NCI-H748 treated with DMSO at 0.1 percent for 48 hours (cell line): ENCODE results near the gene RAB40C.

Experiments used
- DNase-seq: peaks from one replicate; lab custom pipeline; 2025; lab: John Stamatoyannopoulos, UW

The RAB40C gene

DNA sequence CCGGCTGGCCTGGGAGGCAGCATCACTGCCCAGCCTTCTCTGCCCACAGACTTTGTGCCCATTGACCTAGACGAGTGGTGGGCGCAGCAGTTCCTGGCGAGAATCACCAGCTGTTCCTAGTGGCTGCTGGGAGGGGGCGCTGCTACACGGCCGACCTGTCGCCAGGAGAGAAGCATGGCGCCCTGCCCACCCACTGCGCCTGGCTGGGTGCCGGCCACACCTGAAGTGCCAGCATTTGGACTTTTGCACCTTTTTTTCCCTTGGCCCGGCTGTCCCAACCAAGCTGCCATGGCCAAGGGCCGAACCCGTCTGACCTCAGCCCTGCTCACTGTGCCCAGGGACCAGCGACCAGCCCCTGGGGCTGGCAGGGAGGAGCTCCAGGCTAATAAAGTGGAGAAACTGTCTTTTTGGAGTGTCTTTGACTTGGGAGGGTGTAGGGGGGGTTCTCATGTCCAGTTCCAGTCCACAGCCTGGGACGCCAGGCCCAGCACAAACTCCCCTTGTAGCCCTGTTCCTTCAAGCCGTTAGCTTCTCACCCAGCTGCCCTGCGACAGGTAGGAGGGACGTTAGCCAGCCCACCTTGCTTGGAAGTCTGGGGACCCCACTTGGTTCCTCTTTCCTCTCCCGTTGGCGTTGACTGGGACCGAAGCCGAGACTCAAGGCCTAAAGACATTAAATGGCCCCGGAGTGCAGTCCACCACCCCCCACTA lies 58.4 kb downstream of the RAB40C start:
- DNase-seq, result no peak

DNA sequence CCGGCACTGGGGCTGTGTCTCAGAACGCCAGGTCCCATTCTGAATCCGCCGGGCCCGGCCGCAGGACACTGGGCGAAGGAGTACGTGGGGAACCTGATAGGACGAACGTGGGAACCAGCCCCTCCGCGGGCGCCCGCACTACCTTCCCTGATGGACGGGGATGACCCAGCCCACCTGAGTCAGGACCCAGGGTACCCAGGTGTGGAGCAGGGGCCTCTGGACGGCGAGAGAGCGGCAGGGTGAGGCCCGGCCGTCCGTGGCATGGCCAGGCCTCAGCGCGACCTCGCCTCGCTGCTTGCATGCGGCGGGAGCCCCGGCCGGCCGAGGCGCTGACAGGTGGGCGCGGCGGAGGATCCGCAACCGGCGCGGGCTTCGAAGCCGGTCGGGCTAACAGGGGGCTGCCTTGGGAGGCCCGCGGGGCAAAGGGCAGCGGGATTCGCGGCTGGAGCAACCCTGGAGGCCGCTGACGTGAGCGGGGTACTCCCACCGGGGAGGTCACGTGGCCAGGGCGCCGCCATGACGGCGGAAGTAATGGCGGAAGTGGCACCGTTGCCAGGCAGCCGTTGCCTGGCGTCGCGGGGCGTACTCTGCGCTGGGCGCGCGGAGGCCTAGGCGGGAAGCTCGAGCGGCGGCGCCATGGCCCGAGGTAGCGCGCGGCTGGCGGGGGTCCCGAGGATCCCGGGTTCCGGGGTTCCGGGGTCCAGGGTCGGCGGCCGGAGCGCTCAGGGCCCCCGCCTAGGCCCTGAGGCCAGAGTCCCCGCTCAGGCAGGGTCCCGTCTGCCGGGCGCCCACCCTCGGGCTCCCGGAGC lies 59.1 kb downstream of the RAB40C start, which contains the start of gene WDR90:
Gene WDR90, plus strand, starts transcription at position 585 of the 809 bp plus-strand sequence. Its CDS starts 52 bp downstream, at position 637.
- DNase-seq, result peak; percentile 39

DNA sequence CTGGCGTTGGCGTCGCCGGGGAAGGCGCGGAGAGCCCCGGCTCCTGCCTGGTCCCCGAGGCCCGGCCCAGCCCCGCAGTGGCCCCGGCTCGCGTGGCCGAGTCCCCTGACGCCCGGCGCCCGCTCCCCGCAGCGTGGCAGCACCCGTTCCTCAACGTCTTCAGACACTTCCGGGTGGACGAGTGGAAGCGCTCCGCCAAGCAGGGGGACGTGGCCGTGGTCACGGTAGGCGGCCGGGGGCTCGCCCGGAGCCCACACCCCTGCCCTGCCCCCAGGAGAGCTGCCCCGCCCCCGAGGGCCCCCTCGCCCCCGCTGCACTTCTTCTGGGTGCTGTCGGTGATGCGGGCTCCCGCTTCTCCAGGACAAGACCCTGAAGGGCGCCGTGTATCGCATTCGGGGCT lies 59.8 kb downstream of the RAB40C start:
- no peak for DNase-seq

DNA sequence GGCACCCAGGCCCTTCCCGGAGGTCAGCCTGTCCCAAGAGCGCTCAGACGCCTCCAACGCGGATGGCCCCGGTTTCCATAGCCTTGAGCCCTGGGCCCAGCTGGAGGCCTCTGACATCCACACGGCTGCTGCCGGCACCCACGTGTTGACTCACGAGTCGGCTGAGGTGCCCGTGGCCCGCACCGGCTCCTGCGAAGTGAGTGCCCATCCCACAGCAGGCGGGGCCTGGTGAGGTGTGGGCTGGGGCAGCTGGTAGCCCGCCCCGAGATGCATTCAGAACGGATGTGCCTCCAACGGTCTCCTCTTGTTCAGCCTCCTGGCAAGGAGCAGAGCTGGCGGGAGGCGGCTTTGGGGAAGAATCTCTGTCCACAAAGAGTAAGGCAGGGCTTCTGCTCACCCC lies 62.0 kb downstream of the RAB40C start:
- no peak for DNase-seq

DNA sequence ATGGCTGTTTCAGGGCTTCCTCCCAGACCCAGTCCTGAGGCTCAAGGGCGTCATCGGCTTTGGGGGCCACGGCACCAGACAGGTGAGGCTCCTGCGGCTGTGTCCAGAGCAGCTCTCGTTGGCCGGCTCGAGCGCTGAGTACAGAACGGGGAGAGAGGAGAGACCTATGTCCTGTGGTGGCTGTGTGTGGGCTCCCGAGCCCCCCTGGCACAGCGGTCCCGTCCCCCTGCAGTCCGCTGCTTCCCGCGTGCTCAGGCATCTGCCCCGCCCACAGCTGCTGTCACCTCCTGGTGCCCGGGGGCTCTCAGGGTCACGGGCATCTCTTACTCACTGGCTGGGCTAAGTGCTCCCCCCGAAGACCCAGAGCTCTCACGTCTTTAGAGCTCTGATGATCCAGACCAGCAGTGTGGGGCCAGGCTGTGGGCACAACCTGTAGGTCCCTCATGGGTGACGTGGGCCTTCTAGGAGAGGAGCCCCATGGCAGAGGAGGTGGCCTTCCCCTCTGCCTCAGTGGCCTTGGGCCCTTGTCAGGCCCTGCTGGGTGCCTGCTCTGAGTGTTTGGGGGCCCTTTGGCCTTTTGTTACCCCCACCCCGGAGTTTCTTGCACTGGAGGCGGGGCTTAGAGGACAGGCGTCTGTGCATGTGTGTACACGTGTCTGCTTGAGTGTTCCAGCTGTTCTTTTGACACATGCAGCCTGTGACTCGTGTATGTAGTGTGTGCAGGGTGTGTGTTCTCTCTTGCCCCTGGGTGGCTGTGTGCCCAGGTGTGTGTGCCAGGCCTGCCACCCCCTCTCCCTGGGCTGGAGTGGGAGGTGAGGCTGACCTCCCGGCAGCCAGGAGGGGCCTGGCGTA lies 62.8 kb downstream of the RAB40C start:
- no peak for DNase-seq

DNA sequence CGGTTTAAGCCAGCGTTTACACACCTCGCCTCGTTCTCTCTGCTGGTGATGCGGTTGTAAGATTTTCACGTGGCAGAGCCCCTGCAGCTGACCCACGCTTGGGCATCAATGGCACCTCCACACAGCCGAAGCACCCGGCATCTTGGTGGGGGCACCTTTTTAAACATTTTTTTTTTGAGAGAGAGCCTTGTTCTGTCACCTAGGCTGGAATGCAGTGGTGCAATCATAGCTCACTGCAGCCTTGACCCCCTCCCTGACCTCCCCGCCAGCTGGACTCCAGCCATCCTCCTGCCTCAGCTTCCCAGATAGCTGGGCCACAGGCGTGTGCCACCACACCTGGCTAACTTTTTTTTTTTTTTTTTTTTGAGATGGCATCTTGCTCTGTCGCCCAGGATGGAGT lies 64.2 kb downstream of the RAB40C start:
- no peak for DNase-seq

DNA sequence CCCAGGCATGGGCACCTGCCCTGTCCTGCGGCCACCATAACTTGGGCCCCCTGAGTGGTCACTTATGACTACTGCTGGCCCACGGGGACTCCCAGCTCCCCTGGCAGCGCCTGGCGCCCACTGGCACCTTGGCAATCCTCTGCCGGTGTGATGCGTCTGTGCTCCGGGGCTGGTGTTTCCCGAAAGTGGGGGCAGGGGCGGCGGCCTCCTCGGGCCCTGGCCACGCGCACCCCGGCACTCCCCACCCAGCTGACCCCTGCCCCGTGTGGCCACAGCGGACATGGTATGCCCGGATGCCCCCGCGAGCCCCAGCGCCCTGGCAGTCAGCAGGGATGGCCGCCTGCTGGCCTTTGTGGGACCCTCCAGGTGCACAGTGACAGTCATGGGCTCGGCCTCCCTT lies 67.6 kb downstream of the RAB40C start:
- no peak for DNase-seq

DNA sequence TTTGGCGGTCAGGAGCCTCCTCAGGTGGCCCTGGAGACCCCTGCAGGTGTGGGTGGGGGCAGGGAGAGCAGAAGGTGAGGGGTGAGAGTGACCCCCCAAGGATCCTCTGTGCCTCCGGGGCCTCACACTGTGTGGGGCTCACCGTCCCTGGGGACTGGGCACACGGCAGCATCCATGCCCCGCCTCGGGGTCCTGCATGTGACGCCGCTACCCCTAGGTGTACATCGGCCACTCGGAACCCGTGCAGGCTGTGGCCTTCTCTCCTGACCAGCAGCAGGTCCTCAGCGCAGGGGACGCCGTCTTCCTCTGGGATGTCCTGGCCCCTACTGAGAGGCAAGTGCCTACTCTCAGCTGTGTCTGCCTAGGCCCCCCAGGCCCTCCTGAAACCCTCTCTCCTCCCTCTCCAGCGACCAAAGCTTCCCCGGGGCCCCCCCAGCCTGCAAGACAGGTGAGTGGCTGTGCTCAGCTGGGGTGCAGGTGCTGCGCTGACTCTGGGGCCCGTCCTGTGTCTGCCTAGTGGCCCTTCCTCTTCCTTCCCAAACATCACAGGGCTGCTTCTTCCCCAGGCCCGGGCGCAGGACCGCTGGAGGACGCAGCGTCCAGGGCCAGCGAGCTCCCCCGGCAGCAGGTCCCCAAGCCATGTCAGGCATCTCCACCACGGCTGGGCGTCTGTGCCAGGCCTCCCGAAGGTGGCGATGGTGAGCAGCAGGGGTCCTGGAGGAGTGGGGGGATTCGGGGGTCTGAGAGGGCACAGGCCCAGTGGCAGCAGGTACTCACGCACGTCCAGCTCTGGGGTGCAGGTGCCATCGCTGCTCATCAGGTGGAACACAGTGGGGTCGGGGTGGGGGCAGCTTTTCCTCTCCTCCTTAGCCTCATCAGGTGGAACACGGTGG lies 69.1 kb downstream of the RAB40C start:
- no peak for DNase-seq

DNA sequence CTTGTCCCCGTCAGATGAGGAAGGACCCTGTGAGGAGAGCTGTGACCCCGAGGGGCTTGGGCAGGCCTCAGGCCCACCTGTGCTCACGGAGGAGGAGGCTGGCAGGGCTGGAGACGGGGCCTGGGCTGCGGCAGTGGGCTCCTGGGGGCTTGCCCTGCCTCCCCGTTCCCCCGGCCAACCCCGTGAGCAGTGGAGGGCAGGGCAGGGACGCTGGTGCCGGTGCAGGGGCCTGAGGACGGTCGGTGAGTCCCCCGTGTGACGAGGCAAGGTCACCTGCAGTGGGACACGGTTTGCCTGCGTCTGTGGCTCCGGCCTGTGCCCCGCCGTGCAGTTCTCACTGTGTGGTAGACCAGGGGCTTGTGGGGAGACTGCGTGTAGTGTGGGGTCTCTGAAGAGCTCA lies 69.8 kb downstream of the RAB40C start:
- no peak for DNase-seq

DNA sequence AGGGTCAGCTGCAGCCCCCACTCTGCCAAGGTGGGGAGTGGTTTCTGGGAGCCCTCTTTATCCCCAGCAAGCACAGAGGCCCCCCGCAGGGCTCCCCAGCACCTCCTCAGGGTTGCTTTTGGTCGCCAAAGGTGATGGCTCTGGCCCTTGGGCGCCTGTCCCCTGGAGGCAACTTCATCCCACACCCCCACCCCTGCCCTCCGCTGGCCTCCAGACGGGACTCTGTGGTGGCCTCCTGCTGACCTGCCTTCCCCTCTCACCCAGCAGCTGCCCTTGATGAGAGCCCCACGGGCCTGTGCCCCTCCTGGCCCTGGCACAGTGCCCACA lies 70.2 kb downstream of the RAB40C start:
- DNase-seq, result no peak

DNA sequence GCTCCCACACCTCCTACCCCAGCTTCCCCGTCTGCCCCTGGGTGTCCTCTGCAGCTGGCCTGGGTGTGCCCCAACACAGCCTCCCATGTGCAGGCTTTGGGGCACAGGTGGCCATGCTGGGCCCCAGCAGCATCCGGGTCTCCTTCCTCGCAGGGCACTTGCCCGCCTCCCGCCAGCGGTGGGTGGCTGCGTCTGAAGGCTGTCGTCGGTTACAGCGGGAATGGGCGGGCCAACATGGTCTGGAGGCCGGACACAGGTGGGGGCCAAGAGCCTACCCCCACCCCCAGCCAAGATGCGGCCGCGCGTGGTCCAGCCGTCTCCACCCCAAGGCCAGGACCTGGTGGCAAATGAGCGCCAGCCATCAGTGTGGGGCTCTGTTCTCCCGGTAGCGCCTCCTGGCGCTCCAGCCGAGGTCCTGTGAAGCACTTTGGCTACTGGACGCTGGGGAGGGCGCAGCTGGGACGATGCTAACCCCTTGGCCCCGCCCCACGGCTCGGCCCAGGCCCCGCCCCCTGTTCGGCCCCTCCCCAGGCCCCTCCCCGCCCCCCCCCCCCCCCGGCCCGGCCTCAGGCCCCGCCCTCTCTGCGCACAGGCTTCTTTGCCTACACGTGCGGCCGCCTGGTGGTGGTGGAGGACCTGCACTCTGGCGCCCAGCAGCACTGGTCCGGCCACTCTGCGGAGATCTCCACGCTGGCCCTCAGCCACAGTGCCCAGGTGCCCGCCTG lies 70.8 kb downstream of the RAB40C start:
- DNase-seq, result no peak

DNA sequence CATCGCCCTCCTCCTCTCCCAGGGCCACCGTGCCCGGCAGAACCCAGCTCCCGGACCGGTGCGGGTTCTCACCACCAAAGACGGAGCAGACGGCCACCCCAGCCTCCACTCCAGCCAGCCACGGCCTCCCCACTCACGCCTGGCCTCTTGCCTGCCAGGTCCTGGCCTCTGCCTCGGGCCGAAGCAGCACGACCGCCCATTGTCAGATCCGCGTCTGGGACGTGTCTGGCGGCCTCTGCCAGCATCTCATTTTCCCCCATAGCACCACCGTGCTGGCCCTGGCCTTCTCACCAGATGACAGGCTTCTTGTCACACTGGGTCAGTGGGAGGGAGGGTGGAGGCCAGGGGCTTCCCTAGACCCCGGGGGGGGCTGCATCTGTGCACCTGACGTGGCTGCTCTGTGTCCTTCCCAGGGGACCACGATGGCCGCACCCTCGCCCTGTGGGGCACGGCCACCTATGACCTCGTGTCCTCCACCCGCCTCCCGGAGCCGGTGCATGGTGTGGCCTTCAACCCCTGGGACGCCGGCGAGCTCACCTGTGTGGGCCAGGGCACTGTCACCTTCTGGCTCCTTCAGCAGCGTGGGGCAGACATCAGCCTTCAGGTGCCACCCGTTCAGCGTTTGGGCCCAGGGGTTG lies 71.4 kb downstream of the RAB40C start:
- no peak for DNase-seq

DNA sequence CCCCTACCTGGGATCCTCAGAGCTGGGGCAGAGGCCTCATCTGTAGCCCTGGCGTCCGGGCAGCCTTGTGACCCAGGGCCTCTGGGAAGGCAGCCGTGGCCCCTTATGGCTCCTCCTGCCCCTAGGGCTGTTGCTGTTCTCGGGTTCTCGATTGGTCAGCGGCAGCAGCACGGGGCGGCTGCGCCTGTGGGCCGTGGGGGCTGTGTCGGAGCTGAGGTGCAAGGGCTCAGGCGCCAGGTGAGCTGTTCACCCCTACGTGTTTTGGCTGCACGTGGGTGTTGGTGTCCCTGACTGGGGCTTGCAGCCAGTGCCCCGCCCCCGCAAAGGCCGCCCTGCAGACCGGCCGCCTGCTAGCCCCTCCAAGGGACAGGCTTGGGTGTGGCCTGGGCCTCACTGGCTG lies 72.2 kb downstream of the RAB40C start:
- DNase-seq, result no peak

DNA sequence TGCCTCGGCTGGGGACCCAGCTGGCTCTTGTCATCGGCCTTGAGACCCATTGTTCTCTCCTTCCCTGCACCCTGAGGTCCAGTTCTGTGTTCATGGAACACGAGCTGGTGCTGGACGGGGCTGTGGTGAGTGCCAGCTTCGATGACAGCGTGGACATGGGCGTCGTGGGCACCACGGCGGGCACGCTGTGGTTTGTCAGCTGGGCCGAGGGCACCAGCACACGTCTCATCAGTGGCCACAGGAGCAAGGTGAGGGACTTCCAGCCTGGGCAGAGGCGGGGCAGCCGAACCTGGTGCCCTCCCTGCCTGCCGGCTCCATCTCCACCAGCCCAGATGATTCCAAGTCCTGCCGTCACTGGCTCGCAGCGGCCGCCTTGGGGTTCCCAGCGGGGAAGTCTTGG lies 72.7 kb downstream of the RAB40C start:
- DNase-seq, result no peak

DNA sequence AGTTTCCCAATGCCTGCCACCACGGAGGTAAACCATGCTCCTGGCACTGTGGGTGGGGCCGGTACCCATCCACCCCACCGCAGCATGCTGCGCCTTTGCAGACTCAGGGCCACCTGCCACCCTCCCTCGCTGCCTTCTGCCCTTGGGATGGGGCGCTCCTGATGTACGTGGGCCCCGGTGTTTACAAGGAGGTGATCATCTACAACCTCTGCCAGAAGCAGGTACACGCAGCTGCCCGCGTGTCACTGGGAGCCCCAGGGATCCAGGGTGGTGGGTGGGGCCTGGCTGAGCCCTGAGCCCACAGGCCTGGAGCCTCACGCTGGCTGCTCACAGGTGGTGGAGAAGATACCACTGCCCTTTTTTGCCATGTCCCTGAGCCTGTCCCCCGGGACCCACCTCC lies 76.7 kb downstream of the RAB40C start:
- no peak for DNase-seq

DNA sequence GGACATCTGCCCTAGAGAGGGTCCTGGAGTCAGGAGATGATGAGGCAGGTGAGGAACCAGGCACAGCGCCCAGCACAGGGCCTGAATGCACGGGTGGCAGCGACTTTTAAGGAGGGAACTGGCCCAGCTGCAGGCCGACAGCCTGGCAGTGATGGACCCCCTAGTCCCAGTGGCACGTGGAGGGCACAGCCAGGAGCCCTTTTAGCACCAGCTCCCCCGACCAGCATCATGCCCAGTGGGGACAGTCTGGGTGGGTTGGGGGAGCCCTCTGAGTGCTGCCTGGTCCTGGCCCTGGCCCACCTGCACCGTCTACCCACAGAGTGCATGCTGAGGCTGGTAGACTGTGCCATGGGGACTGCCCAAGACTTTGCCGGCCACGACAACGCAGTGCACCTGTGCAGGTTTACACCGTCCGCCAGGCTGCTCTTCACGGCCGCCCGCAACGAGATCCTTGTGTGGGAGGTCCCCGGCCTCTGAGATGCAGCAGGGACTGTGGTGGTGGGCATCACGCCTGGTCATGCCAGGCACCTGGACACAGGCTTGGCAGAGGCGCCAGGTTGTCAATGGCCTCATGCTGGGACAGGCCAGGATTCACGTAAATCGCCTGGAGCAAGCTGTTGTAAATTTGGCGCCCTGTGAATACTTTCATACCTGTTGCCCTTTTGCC lies 77.4 kb downstream of the RAB40C start:
- DNase-seq, result no peak

DNA sequence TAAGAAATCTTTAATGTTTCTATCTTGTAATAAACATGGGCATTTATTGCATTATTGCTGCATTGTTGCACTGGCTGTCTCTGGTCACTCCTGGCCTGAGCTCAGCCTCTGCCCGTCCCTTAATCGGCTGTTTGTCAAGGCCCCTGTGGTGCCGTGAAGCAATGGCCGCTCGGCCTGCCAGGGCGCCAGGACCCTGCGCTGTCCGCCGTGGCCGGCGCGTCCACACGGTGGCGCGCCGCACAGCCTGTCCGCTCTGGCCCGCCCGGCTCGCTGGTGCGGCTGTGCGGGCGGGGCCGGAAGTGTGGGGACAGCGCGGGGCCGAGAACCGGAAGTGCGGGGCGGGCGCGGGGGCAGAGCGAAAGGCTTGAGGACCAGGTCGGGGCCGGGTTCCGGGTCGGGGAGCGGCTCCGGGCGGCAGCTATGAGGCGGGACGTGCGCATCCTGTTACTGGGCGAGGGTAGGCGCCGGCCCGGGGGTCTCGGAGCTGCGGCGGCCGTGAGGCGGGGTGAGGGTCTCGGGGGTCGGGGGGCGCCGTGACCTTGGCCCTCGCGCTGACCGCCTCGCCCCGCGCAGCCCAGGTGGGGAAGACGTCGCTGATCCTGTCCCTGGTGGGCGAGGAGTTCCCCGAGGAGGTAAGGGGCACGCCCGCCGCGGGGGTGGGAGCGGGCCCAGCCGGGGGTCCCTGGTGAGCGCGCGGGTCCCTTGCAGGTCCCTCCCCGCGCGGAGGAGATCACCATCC lies 78.1 kb downstream of the RAB40C start, which contains the start of gene RHOT2:
Gene RHOT2, plus strand, starts transcription at position 353 of the 739 bp plus-strand sequence. Its CDS starts 68 bp downstream, at position 421.
- peak; percentile 41 for DNase-seq

DNA sequence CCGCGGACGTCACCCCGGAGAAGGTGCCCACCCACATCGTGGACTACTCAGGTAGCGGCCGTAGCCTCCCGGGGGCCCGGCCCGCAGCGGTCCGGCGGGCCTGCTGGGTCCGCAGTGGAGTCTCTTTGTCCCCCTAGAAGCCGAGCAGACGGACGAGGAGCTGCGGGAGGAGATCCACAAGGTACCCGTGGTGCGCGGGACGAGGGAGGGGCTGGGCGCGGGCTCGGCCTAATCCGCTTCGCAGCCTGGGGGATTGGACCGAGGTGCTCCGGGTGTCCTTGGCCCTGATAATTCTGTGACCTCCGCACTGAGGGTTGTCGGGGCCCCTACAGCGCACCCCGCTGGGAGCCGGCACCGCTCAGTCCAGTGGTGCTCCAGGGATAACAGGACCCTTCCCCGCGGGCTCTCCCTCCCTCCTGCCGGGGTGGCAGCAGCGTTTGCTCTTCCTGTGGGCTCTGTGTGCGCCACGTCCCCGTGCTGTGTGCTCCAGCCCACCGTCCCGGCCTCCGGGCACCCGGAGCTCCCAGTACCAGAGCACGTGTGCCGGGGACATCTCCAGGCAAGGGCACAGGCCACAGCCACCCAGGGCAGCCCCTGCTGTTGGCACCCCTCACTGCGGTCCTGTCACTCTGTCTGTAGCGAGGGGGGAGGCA lies 78.8 kb downstream of the RAB40C start:
- no peak for DNase-seq

DNA sequence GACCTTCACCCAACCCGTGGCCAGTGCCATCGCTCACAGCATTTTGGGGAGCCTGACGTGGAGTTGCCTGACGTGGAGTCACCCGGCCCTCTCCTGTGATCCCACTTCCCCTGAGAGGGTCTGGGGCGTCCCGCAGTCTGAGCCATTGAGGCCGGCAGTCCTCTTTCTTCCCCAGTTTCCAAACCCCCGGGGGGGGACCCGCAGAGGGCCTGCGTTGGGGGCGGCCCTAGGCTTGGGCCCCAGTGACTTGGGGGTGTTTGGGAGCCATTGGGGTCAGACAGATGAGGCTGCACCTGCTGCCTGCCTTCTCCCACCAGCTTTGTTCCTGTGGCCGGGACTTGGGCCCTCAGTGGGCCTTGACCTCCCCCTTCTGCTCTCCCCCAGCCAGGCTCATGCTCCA lies 79.8 kb downstream of the RAB40C start:
- no peak for DNase-seq
